ENCODE results near the gene TNFRSF14.
"Not testable (repeated sequence)": the region's sequence is repeated elsewhere in the genome, so short reads cannot be mapped to it uniquely, and the experiment has no call there.

TNFRSF14 gene

GRCh38 chr1:2539312-2539907, 16.8 kb upstream of the TNFRSF14 start:
- DNase-seq: peak; percentile 32 to 42

- DNase-seq: no peak
Measured at GRCh38 chr1:2540816-2541492, 15.2 kb upstream of the TNFRSF14 start.

DNA sequence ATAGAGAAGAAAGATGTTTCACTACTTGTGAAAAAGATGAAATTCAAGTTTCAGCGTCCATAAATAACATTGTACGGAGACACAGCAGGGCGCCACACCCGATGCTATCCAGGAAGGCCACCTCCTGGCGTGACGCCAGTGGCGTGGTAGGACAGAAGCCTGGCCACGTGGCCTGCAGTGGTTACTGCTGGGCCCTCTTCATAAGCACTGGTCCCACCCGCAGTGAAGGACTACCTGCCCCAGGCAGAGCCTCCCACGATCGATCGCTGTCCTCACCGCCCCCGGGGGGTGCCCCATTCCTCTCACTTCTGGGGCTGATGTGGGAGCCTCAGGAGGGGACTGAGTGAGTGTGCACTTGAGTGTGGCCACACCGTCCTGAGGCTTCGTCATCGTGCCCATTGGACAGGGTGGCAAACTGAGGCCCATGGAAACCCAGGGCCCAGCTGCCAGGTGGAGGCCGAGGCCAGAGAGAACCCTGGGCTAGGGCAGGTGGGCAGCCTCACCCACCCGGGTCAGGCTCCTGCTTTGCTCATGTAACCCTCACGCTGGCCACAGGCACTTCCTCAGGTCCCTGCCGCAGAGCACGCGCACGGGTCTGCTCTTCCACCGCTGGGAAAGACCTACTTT, 14.4 kb upstream of the TNFRSF14 start:
- DNase-seq: no peak

- no peak for DNase-seq
Measured at GRCh38 chr1:2542246-2542915, 13.8 kb upstream of the TNFRSF14 start.

DNA sequence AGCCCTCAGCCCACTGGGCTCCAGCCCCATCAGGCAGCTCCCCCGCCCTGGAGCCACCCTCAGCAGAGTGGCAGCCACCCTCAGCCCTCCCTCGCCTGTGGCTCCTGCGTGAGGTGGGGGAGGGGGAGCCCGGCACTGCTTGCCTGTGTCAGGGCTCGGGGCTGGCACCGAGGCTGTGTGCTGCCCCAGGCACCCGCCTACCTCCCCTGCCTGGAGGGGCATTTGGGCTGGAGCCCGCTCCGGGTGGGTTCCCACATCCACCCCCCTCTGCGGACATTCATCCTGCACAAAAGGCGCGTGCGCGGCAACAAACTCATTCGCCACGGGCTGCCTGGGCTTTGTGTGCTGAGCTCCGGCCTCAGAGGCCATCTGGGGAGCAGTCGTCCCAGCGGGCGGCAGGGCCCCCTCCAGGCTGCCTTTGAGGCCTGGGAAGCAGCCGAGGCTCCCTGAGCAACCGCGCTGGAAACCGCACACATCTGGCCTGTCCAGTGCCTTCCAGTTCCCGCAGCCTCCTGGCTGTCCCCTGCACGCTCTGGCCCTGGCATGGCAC, 12.6 kb upstream of the TNFRSF14 start:
- peak; percentile 36 to 47 for DNase-seq

GRCh38 chr1:2544093-2544874, 11.9 kb upstream of the TNFRSF14 start:
- no peak for DNase-seq

- no peak for DNase-seq
Measured at GRCh38 chr1:2544875-2545640, 11.1 kb upstream of the TNFRSF14 start.

GRCh38 chr1:2545754-2546514, 10.2 kb upstream of the TNFRSF14 start:
- DNase-seq: peak; percentile 94 to 95

DNA sequence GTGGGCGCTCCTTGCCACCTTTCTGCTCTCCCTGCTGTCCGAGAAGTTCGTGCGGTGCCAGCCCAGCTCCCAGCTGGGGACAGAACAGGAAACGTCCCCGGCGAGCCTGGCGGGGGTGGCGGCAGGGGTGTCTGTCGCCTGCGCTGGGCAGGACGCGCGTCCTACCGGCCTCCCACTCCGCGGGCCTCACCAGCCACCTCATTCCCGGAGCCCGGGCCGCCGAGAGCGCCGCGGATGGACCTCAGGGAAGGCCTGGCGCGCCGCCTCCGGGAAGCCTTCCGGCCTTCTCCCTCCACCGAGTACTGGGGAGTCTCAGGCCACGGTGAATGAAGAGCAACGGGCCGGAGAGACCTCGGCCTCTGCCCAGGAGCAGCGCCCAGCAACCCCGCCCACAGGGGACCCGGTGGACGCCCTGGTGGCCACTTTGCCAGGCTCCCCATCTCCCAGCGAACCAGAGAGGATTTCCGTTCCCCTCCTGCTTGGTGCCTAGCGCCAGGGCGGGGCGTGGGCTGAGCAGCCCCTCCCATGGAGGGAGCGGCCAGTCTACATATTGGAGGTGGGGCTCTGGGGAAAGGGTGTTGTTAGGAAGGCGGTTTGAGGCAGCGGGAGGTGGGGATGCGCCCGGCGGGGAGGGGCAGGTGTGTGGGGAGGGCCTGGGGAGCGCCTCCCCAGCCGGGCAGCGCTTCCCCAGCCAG, 9.5 kb upstream of the TNFRSF14 start:
- DNase-seq: peak; percentile 89 to 92

DNA sequence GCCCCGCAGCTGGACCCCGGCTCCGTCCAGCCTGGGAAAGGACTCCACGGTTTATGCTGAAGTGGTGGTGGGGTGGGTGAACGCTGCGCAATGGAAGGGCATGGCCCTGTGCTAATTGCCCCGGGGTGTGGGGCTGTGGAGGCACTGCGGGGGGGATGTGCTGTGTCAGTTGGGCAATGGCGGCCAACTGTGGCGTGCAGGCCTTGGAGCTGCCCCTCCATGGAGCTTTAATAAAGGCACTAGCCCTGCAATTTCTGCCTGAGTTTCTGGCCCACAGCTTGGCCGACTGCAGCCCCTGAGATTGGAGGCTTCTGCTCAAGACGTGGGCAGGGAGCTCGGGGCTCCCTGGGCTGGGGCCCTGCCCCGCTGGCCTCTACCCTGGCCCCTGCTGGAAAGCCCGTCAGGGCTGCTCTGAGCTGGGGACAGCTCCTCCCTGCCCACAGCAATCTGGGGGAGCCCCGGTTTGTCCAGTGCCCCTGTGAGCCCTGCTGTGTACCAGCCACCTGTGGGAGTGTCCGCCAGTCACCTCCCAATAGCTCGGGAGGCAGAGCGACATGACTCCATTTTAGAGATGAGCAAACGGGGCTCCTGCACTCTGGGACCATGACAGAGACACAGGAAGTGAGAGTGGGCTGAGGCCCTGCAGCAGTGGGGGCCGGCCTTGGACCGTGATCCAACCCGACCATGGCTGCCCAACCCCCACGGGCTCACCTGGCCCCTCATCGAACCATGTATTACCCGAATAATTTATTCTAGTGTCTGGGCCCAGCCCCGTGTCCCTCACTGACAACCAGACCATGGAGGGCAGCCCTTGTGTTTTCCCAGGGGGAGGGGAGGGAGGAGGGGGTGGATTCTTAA, 8.7 kb upstream of the TNFRSF14 start:
- no peak for DNase-seq

- DNase-seq: peak; percentile 89
Measured at GRCh38 chr1:2548068-2548589, 8.0 kb upstream of the TNFRSF14 start.

DNA sequence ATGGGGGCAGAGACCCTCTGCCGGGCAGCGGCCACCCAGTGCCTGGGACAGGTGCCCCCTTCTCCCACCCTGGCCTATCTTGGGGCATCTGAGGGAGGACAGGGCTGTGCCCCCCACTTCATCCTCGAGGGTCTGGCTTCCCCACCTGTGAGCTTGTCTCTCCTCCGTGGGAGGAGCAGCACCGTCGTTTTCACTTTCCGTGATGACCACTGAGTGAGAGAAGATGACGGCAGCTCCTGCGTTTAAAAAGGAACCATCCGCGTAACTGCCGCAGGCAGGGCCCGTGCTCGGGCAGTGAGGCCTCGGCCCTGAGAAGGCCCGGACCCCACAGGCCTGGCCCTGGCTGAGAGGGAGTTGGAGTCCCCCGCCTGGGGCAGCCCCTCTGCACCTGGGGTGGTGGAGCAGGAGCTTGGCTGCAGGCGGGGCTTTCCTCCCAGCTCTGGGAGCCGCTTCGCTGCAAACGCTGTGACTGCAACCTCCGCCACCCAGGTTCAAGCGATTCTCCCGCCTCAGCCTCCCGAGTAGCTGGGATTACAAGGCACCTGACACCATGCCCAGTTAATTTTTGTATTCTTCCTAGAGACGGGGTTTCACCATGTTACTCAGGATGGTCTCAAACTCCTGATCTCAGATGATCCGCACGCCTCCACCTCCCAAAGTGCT, 6.7 kb upstream of the TNFRSF14 start:
- DNase-seq: not testable (repeated sequence)

- DNase-seq: not testable (repeated sequence)
Measured at GRCh38 chr1:2550309-2550861, 5.8 kb upstream of the TNFRSF14 start.

DNA sequence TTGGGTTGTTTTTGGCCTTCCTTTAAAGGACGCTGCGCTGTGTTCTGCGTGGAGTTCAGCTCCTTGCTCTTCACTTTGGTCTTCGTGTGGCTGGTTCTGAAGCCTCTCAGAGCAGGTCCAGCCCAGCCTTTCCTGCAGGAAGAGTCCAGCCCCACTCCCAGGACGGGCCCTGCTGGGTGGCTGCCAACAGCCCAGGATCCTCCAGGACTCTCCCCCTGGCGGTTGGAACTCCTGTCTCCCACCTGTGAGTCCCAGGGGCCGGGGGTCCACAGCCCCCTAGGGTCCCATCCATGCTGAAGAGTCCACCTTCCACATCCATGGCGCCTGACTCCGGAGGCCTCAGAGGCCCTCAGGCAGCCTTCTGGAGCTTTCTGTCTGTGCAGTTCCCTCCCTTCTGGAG, 4.6 kb upstream of the TNFRSF14 start:
- DNase-seq: not testable (repeated sequence)

GRCh38 chr1:2552189-2552588, 4.0 kb upstream of the TNFRSF14 start:
- no peak for DNase-seq

DNA sequence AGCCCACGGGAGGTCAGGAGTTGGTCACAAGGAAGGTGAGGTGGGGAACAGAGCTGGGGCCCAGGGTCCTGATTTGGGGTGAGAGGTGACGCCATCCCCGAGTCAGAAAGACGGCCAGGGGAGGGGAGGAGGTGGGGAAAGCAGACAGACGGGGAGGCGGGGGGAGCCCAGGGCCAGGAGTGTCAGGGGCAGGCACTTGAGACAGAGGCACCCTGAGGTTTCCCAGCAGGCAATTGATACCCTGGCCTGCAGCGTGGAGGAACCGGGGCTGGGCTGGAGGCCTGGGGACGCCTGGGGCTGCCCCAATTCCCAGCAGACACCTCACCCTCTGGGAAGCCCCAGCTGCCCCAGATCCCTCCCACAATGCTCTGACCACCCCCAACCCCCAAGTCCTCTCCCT, 3.1 kb upstream of the TNFRSF14 start:
- not testable (repeated sequence) for DNase-seq

DNA sequence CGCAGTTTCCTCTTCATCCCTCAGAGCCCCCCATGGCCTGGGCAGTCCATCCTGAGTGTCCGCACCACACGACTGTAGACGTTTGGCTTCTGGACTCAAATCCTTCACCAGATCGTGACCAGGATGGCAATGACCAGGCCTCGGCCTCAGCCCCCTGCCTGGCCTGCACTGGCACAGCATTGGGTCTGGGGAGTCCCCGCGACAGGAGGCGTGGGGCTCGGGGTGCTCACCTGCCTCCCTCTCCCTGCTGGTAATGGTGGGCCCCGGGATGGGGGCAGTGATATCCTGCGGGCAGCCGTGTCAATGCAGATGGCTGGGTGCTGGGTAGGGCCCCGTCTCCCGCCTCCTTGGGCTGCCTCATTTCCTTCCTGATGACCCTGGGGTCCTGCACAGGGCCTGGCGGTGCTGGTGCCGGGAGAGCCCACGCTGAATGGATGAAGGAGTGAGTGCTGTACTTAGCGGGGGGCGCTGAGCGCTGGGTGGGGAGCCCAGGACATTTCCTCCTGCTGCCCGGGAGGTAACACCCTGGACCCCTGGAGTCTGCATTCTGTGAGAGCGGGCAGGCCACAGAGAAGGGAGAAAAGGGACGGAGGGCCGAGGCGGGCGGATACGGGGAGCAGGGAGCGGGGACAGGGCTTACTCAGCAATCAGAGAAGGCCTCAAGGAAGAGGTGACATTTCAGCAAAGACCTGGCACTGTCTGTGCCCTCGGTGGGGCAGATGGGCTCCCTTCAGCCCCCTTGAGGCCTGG, 2.1 kb upstream of the TNFRSF14 start:
- DNase-seq: no peak

Measured in CD4-positive, alpha-beta T cell treated with Interleukin-4 for 1 hour (primary cell).